SK-N-SH (cell line): ENCODE results near the gene DNASE1L2.

ENCODE experiments used
- CTCF ChIP-seq: fragments of 200-600 bp; sonication (generic); IDR thresholded peaks from 2 replicates; pipeline ENCODE4 v1.6.1; 2017; ENCODE audit warnings: antibody characterized with exemption, mild to moderate bottlenecking, moderate library complexity
- EP300 ChIP-seq, 2 experiments: IDR thresholded peaks; 2 replicates each; pipeline versions ENCODE4 v1.4.0 to v1.6.1; 2012; ENCODE audit warnings: borderline replicate concordance in 1 of 2, low read depth in 1 of 2, low read length in 1 of 2
- MEF2A ChIP-seq: IDR thresholded peaks from 2 replicates; pipeline ENCODE4 v1.4.0; 2012; ENCODE audit warnings: low read depth, borderline replicate concordance
- NRF1 ChIP-seq: IDR thresholded peaks from 2 replicates; pipeline ENCODE4 v1.6.1; 2012; ENCODE audit warnings: low read depth, mild to moderate bottlenecking, low read length
- POLR2AphosphoS5 ChIP-seq: IDR thresholded peaks from 2 replicates; pipeline ENCODE4 v1.6.1; 2012; ENCODE audit warnings: low read depth, low read length
- TCF12 ChIP-seq: IDR thresholded peaks from 2 replicates; pipeline ENCODE4 v1.4.0; 2012
- TF ChIP-seq, protein P1 (sequence below): IDR thresholded peaks from 2 replicates; pipeline ENCODE4 v1.6.1; 2012; ENCODE audit warnings: mild to moderate bottlenecking, low read depth, low read length, moderate library complexity

- TF ChIP-seq CTCF (no peak), TCF12 (no peak), NRF1 (no peak), EP300 (IDR thresholded peaks at IDR 0.05; ENCODE audit: borderline replicate concordance in 1 of 2, low read depth in 1 of 2, low read length in 1 of 2) (no peak), POLR2AphosphoS5 (no peak), MEF2A (no peak)
- TF ChIP-seq, protein P1, sequence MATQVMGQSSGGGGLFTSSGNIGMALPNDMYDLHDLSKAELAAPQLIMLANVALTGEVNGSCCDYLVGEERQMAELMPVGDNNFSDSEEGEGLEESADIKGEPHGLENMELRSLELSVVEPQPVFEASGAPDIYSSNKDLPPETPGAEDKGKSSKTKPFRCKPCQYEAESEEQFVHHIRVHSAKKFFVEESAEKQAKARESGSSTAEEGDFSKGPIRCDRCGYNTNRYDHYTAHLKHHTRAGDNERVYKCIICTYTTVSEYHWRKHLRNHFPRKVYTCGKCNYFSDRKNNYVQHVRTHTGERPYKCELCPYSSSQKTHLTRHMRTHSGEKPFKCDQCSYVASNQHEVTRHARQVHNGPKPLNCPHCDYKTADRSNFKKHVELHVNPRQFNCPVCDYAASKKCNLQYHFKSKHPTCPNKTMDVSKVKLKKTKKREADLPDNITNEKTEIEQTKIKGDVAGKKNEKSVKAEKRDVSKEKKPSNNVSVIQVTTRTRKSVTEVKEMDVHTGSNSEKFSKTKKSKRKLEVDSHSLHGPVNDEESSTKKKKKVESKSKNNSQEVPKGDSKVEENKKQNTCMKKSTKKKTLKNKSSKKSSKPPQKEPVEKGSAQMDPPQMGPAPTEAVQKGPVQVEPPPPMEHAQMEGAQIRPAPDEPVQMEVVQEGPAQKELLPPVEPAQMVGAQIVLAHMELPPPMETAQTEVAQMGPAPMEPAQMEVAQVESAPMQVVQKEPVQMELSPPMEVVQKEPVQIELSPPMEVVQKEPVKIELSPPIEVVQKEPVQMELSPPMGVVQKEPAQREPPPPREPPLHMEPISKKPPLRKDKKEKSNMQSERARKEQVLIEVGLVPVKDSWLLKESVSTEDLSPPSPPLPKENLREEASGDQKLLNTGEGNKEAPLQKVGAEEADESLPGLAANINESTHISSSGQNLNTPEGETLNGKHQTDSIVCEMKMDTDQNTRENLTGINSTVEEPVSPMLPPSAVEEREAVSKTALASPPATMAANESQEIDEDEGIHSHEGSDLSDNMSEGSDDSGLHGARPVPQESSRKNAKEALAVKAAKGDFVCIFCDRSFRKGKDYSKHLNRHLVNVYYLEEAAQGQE = no peak
Observed at GRCh38 chr16:2231016-2231931, 5.0 kb upstream of the DNASE1L2 start.
